Sigmoid colon (tissue), 4 donors: ENCODE data around the gene CPNE9.

Source experiments
- CTCF ChIP-seq, 4 experiments: fragments of 450-650 bp in 3 of 4; fragments of 200-600 bp in 1 of 4; IDR thresholded peaks; one replicate each; pipeline ENCODE4 v1.5.1; 2016 to 2019; ENCODE audit warnings: antibody characterized with exemption in 4 of 4, mild to moderate bottlenecking in 3 of 4, moderate library complexity in 2 of 4
- EP300 ChIP-seq, 4 donors: sonication (generic); formaldehyde crosslinking; IDR thresholded peaks; one replicate each; pipeline ENCODE4 v1.6.1; 2017; ENCODE audit warnings: antibody characterized with exemption in 4 of 4

GRCh38 chr3:9681723-9682081 lies 21.9 kb upstream of the CPNE9 start:
- TF ChIP-seq CTCF (IDR thresholded peaks at IDR 0.05) (no peak), EP300 (IDR thresholded peaks at IDR 0.05) (no peak)
